ENCODE results near the gene LPIN1. TPM values are rescaled to one million over a fixed set of nuclear protein-coding genes. Genes with fewer than 3 reads are reported as not detected.

Gene LPIN1
- total RNA-seq, 1 donor from 2014 or later = 23.4 TPM

- no peaks in the 10 kb centered on the region for H3K27me3 ChIP-seq (ENCODE audit: insufficient read depth, low read length)
- Mint-ChIP-seq H3K4me3 (ENCODE audit: unreplicated experiment) (no peak overlapping the region), H3K9me3 (ENCODE audit: unreplicated experiment) (no peaks in the 10 kb centered on the region), H3K36me3 (ENCODE audit: low read depth, unreplicated experiment) (peaks cover 23% of the 10 kb centered on the region), H3K4me1 (ENCODE audit: low read depth, unreplicated experiment) (no peaks in the 10 kb centered on the region), H3K27ac (ENCODE audit: unreplicated experiment) (no peak overlapping the region), H3K27me3 (ENCODE audit: low read depth, unreplicated experiment) (no peaks in the 10 kb centered on the region)
- H2AFZ ChIP-seq (ENCODE audit: low read depth, low read length) = no peak overlapping the region
- no peaks in the 10 kb centered on the region for H3K79me2 ChIP-seq (ENCODE audit: insufficient read depth, low read length)
- peaks cover 8% of the 10 kb centered on the region for H3K4me1 ChIP-seq (ENCODE audit: insufficient read depth, low read length)
- TF ChIP-seq EZH2 (IDR thresholded peaks at IDR 0.05; ENCODE audit: insufficient read depth, low read length) (no peak), CTCF (IDR thresholded peaks at IDR 0.05; ENCODE audit: insufficient read depth, low read depth, low read length) (no peak)
- H3K4me2 ChIP-seq (ENCODE audit: low read length) = no peak overlapping the region
- no peak overlapping the region for H3K9ac ChIP-seq (ENCODE audit: low read length)
- H3K36me3 ChIP-seq (ENCODE audit: insufficient read depth, low read length) = peaks cover 37% of the 10 kb centered on the region
- DNase-seq (ENCODE audit: low read depth) (no peak), FAIRE-seq (no peak)
- no peaks in the 10 kb centered on the region for H3K9me3 ChIP-seq (ENCODE audit: insufficient read depth, low read depth, low read length)
- no peak overlapping the region for H3K27ac ChIP-seq (ENCODE audit: low read depth, low read length)
- no peak overlapping the region for H3K4me3 ChIP-seq (ENCODE audit: insufficient read depth, low read depth, low read length)
- peaks cover 11% of the 10 kb centered on the region for H4K20me1 ChIP-seq (ENCODE audit: insufficient read depth, low read length)
Observed at GRCh38 chr2:11805024-11805423, 58.6 kb downstream of the LPIN1 start.

GRCh38 chr2:11805920-11806319 lies 59.5 kb downstream of the LPIN1 start:
- no peak overlapping the region for H3K27ac Mint-ChIP-seq (ENCODE audit: unreplicated experiment)

More at GRCh38 chr2:11805920-11806319, 59.5 kb downstream of the LPIN1 start:
- H3K27ac ChIP-seq (ENCODE audit: low read depth, low read length) = no peak overlapping the region
- FAIRE-seq = no peak
- H3K4me1 ChIP-seq (ENCODE audit: insufficient read depth, low read length) = peaks cover 8% of the 10 kb centered on the region
- H3K36me3 ChIP-seq (ENCODE audit: insufficient read depth, low read length) = peaks cover 37% of the 10 kb centered on the region
- no peak for DNase-seq (ENCODE audit: low read depth)
- no peaks in the 10 kb centered on the region for H3K4me1 Mint-ChIP-seq (ENCODE audit: low read depth, unreplicated experiment)
- H3K9me3 ChIP-seq (ENCODE audit: insufficient read depth, low read depth, low read length) = no peaks in the 10 kb centered on the region
- H3K4me3 Mint-ChIP-seq (ENCODE audit: unreplicated experiment) = no peak overlapping the region
- no peak overlapping the region for H3K4me2 ChIP-seq (ENCODE audit: low read length)
- no peaks in the 10 kb centered on the region for H3K79me2 ChIP-seq (ENCODE audit: insufficient read depth, low read length)
- H3K4me3 ChIP-seq (ENCODE audit: insufficient read depth, low read depth, low read length) = no peak overlapping the region
- H3K36me3 Mint-ChIP-seq (ENCODE audit: low read depth, unreplicated experiment) = peaks cover 27% of the 10 kb centered on the region
- no peaks in the 10 kb centered on the region for H3K27me3 ChIP-seq (ENCODE audit: insufficient read depth, low read length)
- no peaks in the 10 kb centered on the region for H3K9me3 Mint-ChIP-seq (ENCODE audit: unreplicated experiment)
- H4K20me1 ChIP-seq (ENCODE audit: insufficient read depth, low read length) = peaks cover 17% of the 10 kb centered on the region
- no peak for TF ChIP-seq EZH2 (IDR thresholded peaks at IDR 0.05; ENCODE audit: insufficient read depth, low read length)
- no peak for TF ChIP-seq CTCF (IDR thresholded peaks at IDR 0.05; ENCODE audit: insufficient read depth, low read depth, low read length)
- H3K27me3 Mint-ChIP-seq (ENCODE audit: low read depth, unreplicated experiment) = no peaks in the 10 kb centered on the region
- H2AFZ ChIP-seq (ENCODE audit: low read depth, low read length) = no peak overlapping the region
- no peak overlapping the region for H3K9ac ChIP-seq (ENCODE audit: low read length)
